Fibroblast of lung (primary cell): Measurements from ENCODE around the gene RELA.

Experiments used
- EZH2 ChIP-seq: IDR thresholded peaks from 2 replicates; pipeline ENCODE4 v1.5.1; 2012; ENCODE audit warnings: low read length, control low read depth, mild to moderate bottlenecking; ENCODE audit errors: missing control alignments
- TF ChIP-seq, protein P1 (sequence below), 2 donors: IDR thresholded peaks in 1 of 2; conservative IDR thresholded peaks in 1 of 2; 1 replicate in 1 of 2; 2 replicates in 1 of 2; pipeline ENCODE4 v1.5.1; 2011 to 2012; ENCODE audit warnings: low read length in 2 of 2, control low read depth in 1 of 2, inconsistent platforms in 1 of 2, low read depth in 1 of 2, mild to moderate bottlenecking in 1 of 2

DNA sequence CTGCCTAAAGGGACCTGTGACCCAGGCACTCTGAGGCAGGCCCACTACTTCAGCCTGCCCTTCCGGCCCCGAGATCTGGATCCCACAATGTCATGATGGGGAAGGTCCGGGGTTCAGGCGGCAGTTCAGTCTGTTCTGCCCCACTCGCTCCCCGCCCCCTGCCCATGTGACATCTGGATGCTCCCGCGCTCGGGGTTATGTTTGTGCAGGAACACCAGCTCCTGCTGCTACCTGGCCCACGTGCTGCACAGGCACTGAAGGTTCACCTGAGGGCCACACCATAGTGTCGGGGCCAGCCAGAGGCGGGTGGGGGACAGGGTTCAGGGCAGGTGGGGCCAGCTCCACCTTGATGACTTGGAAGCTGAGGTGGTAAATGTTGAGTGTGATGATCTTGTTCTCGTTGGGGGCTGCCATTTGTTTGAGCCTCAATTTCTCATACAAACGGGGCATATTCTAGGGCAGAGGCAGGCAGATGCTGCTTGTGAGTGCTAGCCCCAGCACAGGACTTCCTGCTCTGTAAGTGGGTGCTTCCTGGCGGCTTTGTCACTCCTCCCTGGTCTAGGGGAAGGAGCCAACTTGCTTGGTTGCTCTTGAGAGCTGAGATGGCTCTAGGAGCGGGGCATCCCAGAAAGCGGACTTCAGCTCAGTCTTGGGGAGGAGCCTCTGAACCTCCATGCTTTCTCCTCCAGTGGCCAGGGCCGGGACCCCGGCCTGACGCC is 29.2 kb downstream of the RELA start:
- TF ChIP-seq, protein P1, sequence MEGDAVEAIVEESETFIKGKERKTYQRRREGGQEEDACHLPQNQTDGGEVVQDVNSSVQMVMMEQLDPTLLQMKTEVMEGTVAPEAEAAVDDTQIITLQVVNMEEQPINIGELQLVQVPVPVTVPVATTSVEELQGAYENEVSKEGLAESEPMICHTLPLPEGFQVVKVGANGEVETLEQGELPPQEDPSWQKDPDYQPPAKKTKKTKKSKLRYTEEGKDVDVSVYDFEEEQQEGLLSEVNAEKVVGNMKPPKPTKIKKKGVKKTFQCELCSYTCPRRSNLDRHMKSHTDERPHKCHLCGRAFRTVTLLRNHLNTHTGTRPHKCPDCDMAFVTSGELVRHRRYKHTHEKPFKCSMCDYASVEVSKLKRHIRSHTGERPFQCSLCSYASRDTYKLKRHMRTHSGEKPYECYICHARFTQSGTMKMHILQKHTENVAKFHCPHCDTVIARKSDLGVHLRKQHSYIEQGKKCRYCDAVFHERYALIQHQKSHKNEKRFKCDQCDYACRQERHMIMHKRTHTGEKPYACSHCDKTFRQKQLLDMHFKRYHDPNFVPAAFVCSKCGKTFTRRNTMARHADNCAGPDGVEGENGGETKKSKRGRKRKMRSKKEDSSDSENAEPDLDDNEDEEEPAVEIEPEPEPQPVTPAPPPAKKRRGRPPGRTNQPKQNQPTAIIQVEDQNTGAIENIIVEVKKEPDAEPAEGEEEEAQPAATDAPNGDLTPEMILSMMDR (conservative IDR thresholded peaks at IDR 0.05 in 1 of 2, IDR thresholded peaks at IDR 0.05 in 1 of 2; ENCODE audit: low read depth in 1 of 2, low read length in 2 of 2) = no peak
- no peak for TF ChIP-seq EZH2
